ENCODE data around the gene PSEN1. TPM values are rescaled to one million over a fixed set of nuclear protein-coding genes. Genes with fewer than 3 reads are reported as not detected.
"Not testable (repeated sequence)": the region's sequence is repeated elsewhere in the genome, so short reads cannot be mapped to it uniquely, and the experiment has no call there.

Gene PSEN1
- total RNA-seq, 1 donor from 2014 or later = 53.9 TPM

DNA sequence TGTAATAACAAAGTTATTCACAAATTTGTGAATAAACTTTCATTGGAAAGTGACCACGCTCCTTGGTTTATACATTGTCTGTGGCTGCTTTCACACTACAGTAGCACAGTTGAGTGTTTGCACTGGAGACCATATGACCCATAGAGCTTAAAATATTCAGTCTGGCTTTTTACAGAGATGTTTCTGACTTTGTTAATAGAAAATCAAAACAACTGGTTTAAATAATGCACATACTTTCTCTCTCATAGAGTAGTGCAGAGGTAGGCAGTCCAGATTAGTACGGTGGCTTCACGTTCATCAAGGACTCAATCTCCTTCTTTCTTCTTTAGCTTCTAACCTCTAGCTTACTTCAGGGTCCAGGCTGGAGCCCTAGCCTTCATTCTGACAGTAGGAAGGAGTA is 36.2 kb downstream of the PSEN1 start:
- Mint-ChIP-seq H3K9me3 (no peaks in the 10 kb centered on the region), H3K27me3 (ENCODE audit: low read depth) (no peaks in the 10 kb centered on the region), H3K4me3 (no peak overlapping the region), H3K27ac (ENCODE audit: unreplicated experiment) (no peak overlapping the region), H3K36me3 (ENCODE audit: low read depth) (peaks cover 3% of the 10 kb centered on the region), H3K4me1 (peaks cover 6% of the 10 kb centered on the region)
- TF ChIP-seq CTCF (conservative IDR thresholded peaks at IDR 0.05) = no peak
- DNase-seq (ENCODE audit: low read depth, low spot score) = no peak

DNA sequence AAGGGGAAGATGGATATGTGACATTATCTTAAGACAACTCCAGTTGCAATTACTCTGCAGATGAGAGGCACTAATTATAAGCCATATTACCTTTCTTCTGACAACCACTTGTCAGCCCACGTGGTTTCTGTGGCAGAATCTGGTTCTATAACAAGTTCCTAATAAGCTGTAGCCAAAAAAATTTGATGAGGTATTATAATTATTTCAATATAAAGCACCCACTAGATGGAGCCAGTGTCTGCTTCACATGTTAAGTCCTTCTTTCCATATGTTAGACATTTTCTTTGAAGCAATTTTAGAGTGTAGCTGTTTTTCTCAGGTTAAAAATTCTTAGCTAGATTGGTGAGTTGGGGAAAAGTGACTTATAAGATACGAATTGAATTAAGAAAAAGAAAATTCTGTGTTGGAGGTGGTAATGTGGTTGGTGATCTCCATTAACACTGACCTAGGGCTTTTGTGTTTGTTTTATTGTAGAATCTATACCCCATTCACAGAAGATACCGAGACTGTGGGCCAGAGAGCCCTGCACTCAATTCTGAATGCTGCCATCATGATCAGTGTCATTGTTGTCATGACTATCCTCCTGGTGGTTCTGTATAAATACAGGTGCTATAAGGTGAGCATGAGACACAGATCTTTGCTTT is 36.9 kb downstream of the PSEN1 start:
- H3K4me3 Mint-ChIP-seq = no peak overlapping the region
- H3K9me3 Mint-ChIP-seq = no peaks in the 10 kb centered on the region
- H3K4me1 Mint-ChIP-seq = peaks cover 6% of the 10 kb centered on the region
- peak; percentile 65 for TF ChIP-seq CTCF (conservative IDR thresholded peaks at IDR 0.05)
- H3K27me3 Mint-ChIP-seq (ENCODE audit: low read depth) = no peaks in the 10 kb centered on the region
- no peak overlapping the region for H3K27ac Mint-ChIP-seq (ENCODE audit: unreplicated experiment)
- no peak for DNase-seq (ENCODE audit: low read depth, low spot score)
- peaks cover 3% of the 10 kb centered on the region for H3K36me3 Mint-ChIP-seq (ENCODE audit: low read depth)

DNA sequence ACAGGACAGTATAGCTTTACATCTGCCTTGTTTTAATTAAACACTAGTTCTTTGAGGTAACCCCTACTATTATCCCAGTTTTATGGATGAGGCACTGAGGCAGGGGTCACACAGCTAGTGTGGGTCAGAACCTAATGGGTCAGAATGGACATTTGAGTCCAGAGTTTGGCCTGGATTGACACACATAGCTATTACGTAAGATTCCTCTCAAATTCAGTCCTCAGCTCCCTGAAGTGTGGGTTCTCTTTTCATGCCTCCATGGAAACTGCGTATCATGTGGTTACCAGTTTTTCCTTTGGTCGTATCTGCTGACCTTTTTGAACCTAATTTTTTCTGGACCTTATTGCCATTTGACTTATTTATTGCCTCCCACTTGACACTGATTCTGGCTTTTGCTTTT is 40.4 kb downstream of the PSEN1 start:
- Mint-ChIP-seq H3K27ac (ENCODE audit: unreplicated experiment) (no peak overlapping the region), H3K36me3 (ENCODE audit: low read depth) (no peaks in the 10 kb centered on the region)

DNA sequence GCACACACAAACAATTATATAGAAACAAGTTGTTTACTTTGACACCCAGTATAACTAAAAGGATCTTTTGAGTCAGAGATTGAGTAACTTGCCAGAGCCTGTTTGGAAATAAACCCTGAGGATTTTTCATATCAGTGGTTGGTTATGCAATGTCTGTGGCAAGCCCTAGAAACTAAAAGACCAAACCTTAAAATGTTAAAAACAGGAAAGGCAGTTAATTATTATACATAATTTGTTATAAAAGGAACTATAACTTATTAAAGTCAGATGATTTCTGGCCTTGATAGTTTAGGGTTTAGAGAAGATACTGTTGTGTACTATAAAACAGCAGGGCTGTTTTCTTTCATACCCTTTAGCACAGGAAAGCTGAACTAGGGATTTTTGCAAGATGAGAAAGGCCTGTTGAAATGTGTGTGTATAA is 44.1 kb downstream of the PSEN1 start:
- peaks cover 6% of the 10 kb centered on the region for H3K4me1 Mint-ChIP-seq
- H3K27ac Mint-ChIP-seq (ENCODE audit: unreplicated experiment) = no peak overlapping the region
- DNase-seq (ENCODE audit: low read depth, low spot score) = no peak
- no peak overlapping the region for H3K4me3 Mint-ChIP-seq
- H3K36me3 Mint-ChIP-seq (ENCODE audit: low read depth) = peaks cover 1% of the 10 kb centered on the region
- H3K9me3 Mint-ChIP-seq = no peaks in the 10 kb centered on the region
- TF ChIP-seq CTCF (conservative IDR thresholded peaks at IDR 0.05) = no peak
- H3K27me3 Mint-ChIP-seq (ENCODE audit: low read depth) = no peaks in the 10 kb centered on the region

More for the DNA sequence above, 40.4 kb downstream of the PSEN1 start:
- peaks cover 6% of the 10 kb centered on the region for H3K4me1 Mint-ChIP-seq
- H3K9me3 Mint-ChIP-seq = no peaks in the 10 kb centered on the region
- DNase-seq (ENCODE audit: low read depth, low spot score) = no peak
- TF ChIP-seq CTCF (conservative IDR thresholded peaks at IDR 0.05) = no peak
- H3K4me3 Mint-ChIP-seq = no peak overlapping the region
- no peaks in the 10 kb centered on the region for H3K27me3 Mint-ChIP-seq (ENCODE audit: low read depth)

- H3K9me3 Mint-ChIP-seq; H3K4me1 Mint-ChIP-seq; DNase-seq (ENCODE audit: low read depth, low spot score); H3K27ac Mint-ChIP-seq (ENCODE audit: unreplicated experiment); H3K36me3 Mint-ChIP-seq (ENCODE audit: low read depth); H3K27me3 Mint-ChIP-seq (ENCODE audit: low read depth); H3K4me3 Mint-ChIP-seq: not testable (repeated sequence)
These were observed 44.7 kb downstream of the PSEN1 start for GRCh38 chr14:73180969-73181368.

- Mint-ChIP-seq H3K9me3 (no peaks in the 10 kb centered on the region), H3K27ac (ENCODE audit: unreplicated experiment) (no peak overlapping the region), H3K36me3 (ENCODE audit: low read depth) (peaks cover 11% of the 10 kb centered on the region), H3K4me3 (no peak overlapping the region), H3K27me3 (ENCODE audit: low read depth) (no peaks in the 10 kb centered on the region), H3K4me1 (no peaks in the 10 kb centered on the region)
- no peak for TF ChIP-seq CTCF (conservative IDR thresholded peaks at IDR 0.05)
- DNase-seq (ENCODE audit: low read depth, low spot score) = no peak
These were observed 52.2 kb downstream of the PSEN1 start for GRCh38 chr14:73188501-73188911.

All from neural crest cell (in vitro differentiated cells).